Measurements from ENCODE around the gene FOXR1.
"Not testable (repeated sequence)": the region's sequence is repeated elsewhere in the genome, so short reads cannot be mapped to it uniquely, and the experiment has no call there.

Gene FOXR1

GRCh38 chr11:118948000-118948399, 23.6 kb upstream of the FOXR1 start:
- DNase-seq, result no peak

- peak; percentile 98 for DNase-seq
Measured at GRCh38 chr11:118953265-118953664, 18.3 kb upstream of the FOXR1 start.

- not testable (repeated sequence) for DNase-seq
Measured at GRCh38 chr11:118953976-118954375, 17.6 kb upstream of the FOXR1 start.

- peak; percentile 93 for DNase-seq
Measured at GRCh38 chr11:118956094-118956846, 15.3 kb upstream of the FOXR1 start, which contains the start of gene UPK2. Gene UPK2 (plus strand): TSS chr11:118956298. CDS start chr11:118956351, 53 bp downstream.

GRCh38 chr11:118956847-118957469, 14.6 kb upstream of the FOXR1 start:
- no peak for DNase-seq

GRCh38 chr11:118957549-118957948, 14.0 kb upstream of the FOXR1 start:
- DNase-seq, result no peak

GRCh38 chr11:118957968-118958367, 13.6 kb upstream of the FOXR1 start:
- no peak for DNase-seq

GRCh38 chr11:118958577-118958976, 13.0 kb upstream of the FOXR1 start:
- DNase-seq, result no peak

- no peak for DNase-seq
Measured at GRCh38 chr11:118961189-118961588, 10.4 kb upstream of the FOXR1 start.

GRCh38 chr11:118961591-118961990, 10.0 kb upstream of the FOXR1 start:
- no peak for DNase-seq

GRCh38 chr11:118969508-118969907, 2.1 kb upstream of the FOXR1 start:
- not testable (repeated sequence) for DNase-seq

GRCh38 chr11:118973985-118974384, 2.4 kb downstream of the FOXR1 start:
- no peak for DNase-seq

GRCh38 chr11:118975771-118976709, 4.5 kb downstream of the FOXR1 start:
- peak; percentile 56 for DNase-seq

GRCh38 chr11:118979434-118979833, 7.9 kb downstream of the FOXR1 start:
- peak; percentile 80 for DNase-seq

GRCh38 chr11:118980191-118980881, 8.8 kb downstream of the FOXR1 start:
- peak; percentile 44 for DNase-seq

GRCh38 chr11:118984337-118984736, 12.8 kb downstream of the FOXR1 start:
- not testable (repeated sequence) for DNase-seq

- no peak for DNase-seq
Measured at GRCh38 chr11:118984825-118985224, 13.3 kb downstream of the FOXR1 start.

GRCh38 chr11:118988280-118988679, 16.7 kb downstream of the FOXR1 start:
- DNase-seq, result no peak

GRCh38 chr11:118991486-118992038, 20.0 kb downstream of the FOXR1 start:
- DNase-seq, result not testable (repeated sequence)

- DNase-seq, result peak; percentile 28
Measured at GRCh38 chr11:118996926-118997626, 25.5 kb downstream of the FOXR1 start.

- peak; percentile 97 for DNase-seq
Measured at GRCh38 chr11:118997627-118998387, 26.2 kb downstream of the FOXR1 start, which contains the start of gene CENATAC. Gene CENATAC (plus strand): TSS chr11:118998138. CDS start chr11:118998198, 60 bp downstream.
